SU-DHL-6 (cell line): ENCODE measurements around the gene PRKCA.
A peak's percentile ranks its signal among the peaks of the same experiment; 100 is the strongest.

ENCODE experiments used
- H2AFZ ChIP-seq: fragments of 200-600 bp; sonication (generic); 2 replicates; pipeline ENCODE4 v1.6.1; 2014; ENCODE audit warnings: low read depth, mild to moderate bottlenecking, moderate library complexity, mixed read lengths, antibody characterized with exemption, low read length; ENCODE audit not compliant: severe bottlenecking
- H3F3A ChIP-seq: fragments of 200-600 bp; shearing (Covaris generic); 2 replicates; pipeline ENCODE4 v1.6.0; 2016; ENCODE audit warnings: antibody characterized with exemption, mild to moderate bottlenecking; ENCODE audit not compliant: insufficient read depth
- H3K27ac ChIP-seq: fragments of 200-600 bp; sonication (generic); 2 replicates; pipeline ENCODE4 v1.5.1; 2016; ENCODE audit warnings: low read depth, mild to moderate bottlenecking, low read length, moderate library complexity, mixed read lengths
- H3K27me3 ChIP-seq: fragments of 200-600 bp; sonication (generic), shearing (Covaris generic); 2 replicates; pipeline ENCODE4 v1.6.0; 2014; ENCODE audit warnings: mild to moderate bottlenecking, low read length
- H3K36me3 ChIP-seq: fragments of 200-600 bp; sonication (generic); 2 replicates; pipeline ENCODE4 v1.6.1; 2014; ENCODE audit warnings: mild to moderate bottlenecking, low read length, mixed read lengths
- H3K4me2 ChIP-seq: fragments of 300-600, 200-600 bp; shearing (Covaris generic), sonication (generic); 2 replicates; pipeline ENCODE4 v1.6.0; 2014; ENCODE audit warnings: low read length, low read depth, mild to moderate bottlenecking; ENCODE audit not compliant: poor library complexity, severe bottlenecking
- H3K4me3 ChIP-seq: fragments of 200-600 bp; sonication (generic); 2 replicates; pipeline ENCODE4 v1.5.1; 2014; ENCODE audit warnings: antibody characterized with exemption, low read length, mild to moderate bottlenecking, mixed read lengths; ENCODE audit not compliant: insufficient read depth, poor library complexity, severe bottlenecking
- H3K79me2 ChIP-seq: fragments of 200-600 bp; sonication (generic); 2 replicates; pipeline ENCODE4 v1.6.1; 2014; ENCODE audit warnings: mild to moderate bottlenecking, low read length, moderate library complexity; ENCODE audit not compliant: insufficient read depth
- H3K9ac ChIP-seq: fragments of 200-600 bp; sonication (generic); 2 replicates; pipeline ENCODE4 v1.7.0; 2014; ENCODE audit warnings: mild to moderate bottlenecking, low read length
- H3K9me2 ChIP-seq: fragments of 200-600 bp; sonication (generic); replicated peaks from 2 replicates; pipeline ENCODE4 v1.6.1; 2014; ENCODE audit warnings: low read length; ENCODE audit not compliant: insufficient read depth
- H3K9me3 ChIP-seq: fragments of 200-600 bp; sonication (generic); 2 replicates; pipeline ENCODE4 v1.6.1; 2014; ENCODE audit warnings: low read length, mixed read lengths; ENCODE audit not compliant: insufficient read depth
- H4K20me1 ChIP-seq: fragments of 200-600 bp; sonication (generic); 2 replicates; pipeline ENCODE4 v1.6.1; 2014; ENCODE audit warnings: low read depth, mild to moderate bottlenecking, antibody characterized with exemption, low read length, moderate library complexity, mixed read lengths
- CTCF ChIP-seq: fragments of 200-600 bp; sonication (generic); IDR thresholded peaks from one replicate; pipeline ENCODE4 v1.5.1; 2017; ENCODE audit warnings: antibody characterized with exemption, mild to moderate bottlenecking, low read length, moderate library complexity; ENCODE audit not compliant: insufficient read depth, poor library complexity, severe bottlenecking
- EZH2phosphoT487 ChIP-seq: fragments of 200-600 bp; sonication (generic), shearing (Covaris generic); conservative IDR thresholded peaks from 2 replicates; pipeline ENCODE4 v1.6.1; 2018; ENCODE audit warnings: mild to moderate bottlenecking, antibody characterized with exemption, low read length, moderate library complexity, mixed read lengths

PRKCA gene

GRCh38 chr17:66387392-66387981, 85.1 kb downstream of the PRKCA start:
- Histone ChIP-seq H3K27me3 (no peaks in the 10 kb centered on the region), H3K9me2 (no peaks in the 10 kb centered on the region), H3K4me2 (no peak overlapping the region), H3F3A (no peaks in the 10 kb centered on the region), H3K79me2 (peaks cover 95% of the 10 kb centered on the region), H3K36me3 (no peaks in the 10 kb centered on the region), H3K4me3 (no peak overlapping the region), H4K20me1 (peaks cover 6% of the 10 kb centered on the region; the same call in 1 of the 2 replicates), H2AFZ (no peak overlapping the region), H3K27ac (no peak overlapping the region), H3K9ac (no peak overlapping the region), H3K9me3 (no peaks in the 10 kb centered on the region)
- no peak for TF ChIP-seq EZH2phosphoT487
- TF ChIP-seq CTCF: no peak

- no peaks in the 10 kb centered on the region for H3K9me2 ChIP-seq
- no peaks in the 10 kb centered on the region for H4K20me1 ChIP-seq
- H3F3A ChIP-seq: peaks cover 19% of the 10 kb centered on the region; the same call in 1 of the 2 replicates
- H2AFZ ChIP-seq: no peak overlapping the region
- no peaks in the 10 kb centered on the region for H3K36me3 ChIP-seq
- H3K27me3 ChIP-seq: no peaks in the 10 kb centered on the region
- H3K4me2 ChIP-seq: no peak overlapping the region
- no peaks in the 10 kb centered on the region for H3K9me3 ChIP-seq
- H3K4me3 ChIP-seq: no peak overlapping the region
- peaks cover 92% of the 10 kb centered on the region for H3K79me2 ChIP-seq
- TF ChIP-seq EZH2phosphoT487: no peak
- no peak for TF ChIP-seq CTCF
- H3K9ac ChIP-seq: no peak overlapping the region
- H3K27ac ChIP-seq: 0 out of 2 replicates have a peak overlapping the region, but pooled peaks have one; percentile 38
Observed at GRCh38 chr17:66392783-66393437, 90.5 kb downstream of the PRKCA start.

GRCh38 chr17:66395961-66396360, 93.5 kb downstream of the PRKCA start:
- H3F3A ChIP-seq: peaks cover 38% of the 10 kb centered on the region
- H3K9me2 ChIP-seq: no peaks in the 10 kb centered on the region
- H3K9me3 ChIP-seq: no peaks in the 10 kb centered on the region
- H3K4me2 ChIP-seq: peak overlapping the region; percentile 49
- H4K20me1 ChIP-seq: no peaks in the 10 kb centered on the region
- no peaks in the 10 kb centered on the region for H3K27me3 ChIP-seq
- no peak overlapping the region for H3K4me3 ChIP-seq
- H3K36me3 ChIP-seq: 0 out of 2 replicates have a peak, but pooled peaks cover 3% of the 10 kb centered on the region
- H3K9ac ChIP-seq: peak overlapping the region; percentile 5; the same call in 1 of the 2 replicates
- no peak overlapping the region for H2AFZ ChIP-seq
- TF ChIP-seq CTCF (no peak), EZH2phosphoT487 (no peak)
- H3K79me2 ChIP-seq: peaks cover 95% of the 10 kb centered on the region
- H3K27ac ChIP-seq: peak overlapping the region; percentile 83
